ENCODE data around the gene CACNA2D4.

Gene CACNA2D4

GRCh38 chr12:1912580-1913376, 5.7 kb downstream of the CACNA2D4 start:
- DNase-seq (ENCODE audit: low read depth), result no peak
- TF ChIP-seq CTCF (conservative IDR thresholded peaks at IDR 0.05; ENCODE audit: control insufficient read depth, insufficient read depth, low read depth, low read length), result no peak
- no peak overlapping the region for H3K4me3 ChIP-seq (ENCODE audit: control insufficient read depth, low read depth, low read length)

- no peak for DNase-seq (ENCODE audit: low read depth)
- H3K4me3 ChIP-seq (ENCODE audit: control insufficient read depth, low read depth, low read length), result no peak overlapping the region
- no peak for TF ChIP-seq CTCF (conservative IDR thresholded peaks at IDR 0.05; ENCODE audit: control insufficient read depth, insufficient read depth, low read depth, low read length)
Observed at GRCh38 chr12:1911598-1912575, 6.6 kb downstream of the CACNA2D4 start.

GRCh38 chr12:1910468-1910867, 8.0 kb downstream of the CACNA2D4 start:
- no peak for DNase-seq (ENCODE audit: low read depth)
- no peak for TF ChIP-seq CTCF (conservative IDR thresholded peaks at IDR 0.05; ENCODE audit: control insufficient read depth, insufficient read depth, low read depth, low read length)
- H3K4me3 ChIP-seq (ENCODE audit: control insufficient read depth, low read depth, low read length), result no peak overlapping the region

GRCh38 chr12:1908758-1909157, 9.7 kb downstream of the CACNA2D4 start:
- no peak for DNase-seq (ENCODE audit: low read depth)
- no peak overlapping the region for H3K4me3 ChIP-seq (ENCODE audit: control insufficient read depth, low read depth, low read length)
- no peak for TF ChIP-seq CTCF (conservative IDR thresholded peaks at IDR 0.05; ENCODE audit: control insufficient read depth, insufficient read depth, low read depth, low read length)

- peak; percentile 15 for DNase-seq (ENCODE audit: low read depth)
- TF ChIP-seq CTCF (conservative IDR thresholded peaks at IDR 0.05; ENCODE audit: control insufficient read depth, insufficient read depth, low read depth, low read length), result no peak
- no peak overlapping the region for H3K4me3 ChIP-seq (ENCODE audit: control insufficient read depth, low read depth, low read length)
Observed at GRCh38 chr12:1907652-1908611, 10.5 kb downstream of the CACNA2D4 start.

GRCh38 chr12:1906579-1906978, 11.9 kb downstream of the CACNA2D4 start:
- no peak for TF ChIP-seq CTCF (conservative IDR thresholded peaks at IDR 0.05; ENCODE audit: control insufficient read depth, insufficient read depth, low read depth, low read length)
- DNase-seq (ENCODE audit: low read depth), result no peak
- no peak overlapping the region for H3K4me3 ChIP-seq (ENCODE audit: control insufficient read depth, low read depth, low read length)
